Keratinocyte (primary cell): Measurements from ENCODE around the gene SP1. TPM values are rescaled to one million over a fixed set of nuclear protein-coding genes. Genes with fewer than 3 reads are reported as not detected.

ENCODE experiments used
- DNase-seq: peaks from one replicate; pipeline ENCODE4 v3.0.0-alpha.2; 2011; ENCODE audit warnings: low read depth, missing footprints, low spot score
- FAIRE-seq: peaks from 2 replicates; lab custom pipeline; 2011; peaks lifted over from hg19 to GRCh38; lab: Jason Lieb, UNC
- H2AFZ ChIP-seq: 2 replicates; pipeline ENCODE4 v1.6.0; 2012; ENCODE audit warnings: low read length, control low read depth, inconsistent platforms; ENCODE audit not compliant: control insufficient read depth
- H3K27ac ChIP-seq: 2 replicates; pipeline ENCODE4 v1.5.1; 2011; ENCODE audit warnings: low read length; ENCODE audit not compliant: control insufficient read depth, insufficient read depth
- H3K27me3 ChIP-seq: 3 replicates; pipeline ENCODE4 v1.6.0; 2011; ENCODE audit warnings: low read length; ENCODE audit not compliant: control insufficient read depth, insufficient read depth; ENCODE audit errors: extremely low read depth
- H3K36me3 ChIP-seq, 2 experiments: 2 replicates in 1 of 2; 3 replicates in 1 of 2; pipeline ENCODE4 v1.5.1; 2011; ENCODE audit warnings: low read length in 2 of 2, mild to moderate bottlenecking in 1 of 2; ENCODE audit not compliant: control insufficient read depth in 2 of 2, insufficient read depth in 2 of 2; ENCODE audit errors: extremely low read depth in 1 of 2
- H3K4me1 ChIP-seq: 3 replicates; pipeline ENCODE4 v1.5.1; 2011; ENCODE audit warnings: low read length; ENCODE audit not compliant: control insufficient read depth, insufficient read depth; ENCODE audit errors: extremely low read depth
- H3K4me2 ChIP-seq: 3 replicates; pipeline ENCODE4 v1.6.0; 2011; ENCODE audit warnings: low read depth, low read length; ENCODE audit not compliant: control insufficient read depth, insufficient read depth; ENCODE audit errors: extremely low read depth
- H3K4me3 ChIP-seq, 3 experiments: fragments of 200-600 bp in 1 of 3; sonication (generic) in 1 of 3; 2 replicates in 2 of 3; 3 replicates in 1 of 3; pipeline ENCODE4 v1.5.1; 2011 to 2016; ENCODE audit warnings: low read length in 3 of 3, mild to moderate bottlenecking in 3 of 3, control low read depth in 2 of 3, inconsistent platforms in 1 of 3, low read depth in 1 of 3, mixed read lengths in 1 of 3, mixed run types in 1 of 3, moderate library complexity in 1 of 3; ENCODE audit not compliant: control insufficient read depth in 2 of 3, insufficient read depth in 2 of 3; ENCODE audit errors: extremely low read depth in 1 of 3
- H3K79me2 ChIP-seq: 2 replicates; pipeline ENCODE4 v1.6.0; 2012; ENCODE audit warnings: low read length; ENCODE audit not compliant: control insufficient read depth, insufficient read depth
- H3K9ac ChIP-seq: 3 replicates; pipeline ENCODE4 v1.6.0; 2011; ENCODE audit warnings: low read length; ENCODE audit not compliant: control insufficient read depth, insufficient read depth; ENCODE audit errors: extremely low read depth
- H3K9me1 ChIP-seq: 3 replicates; pipeline ENCODE4 v1.6.0; 2011; ENCODE audit warnings: low read length; ENCODE audit not compliant: control insufficient read depth, insufficient read depth; ENCODE audit errors: extremely low read depth
- H3K9me3 ChIP-seq: 2 replicates; pipeline ENCODE4 v1.5.1; 2012; ENCODE audit warnings: low read depth, low read length; ENCODE audit not compliant: control insufficient read depth
- H4K20me1 ChIP-seq: 3 replicates; pipeline ENCODE4 v1.6.0; 2011; ENCODE audit warnings: low read length; ENCODE audit not compliant: control insufficient read depth, insufficient read depth; ENCODE audit errors: extremely low read depth
- CTCF ChIP-seq, 3 experiments: IDR thresholded peaks in 1 of 3; conservative IDR thresholded peaks in 1 of 3; optimal IDR thresholded peaks in 1 of 3; 2 replicates in 2 of 3; 3 replicates in 1 of 3; pipeline versions ENCODE3 to v1.5.1; 2011; ENCODE audit warnings: low read length in 3 of 3, mild to moderate bottlenecking in 3 of 3, moderate library complexity in 2 of 3, control low read depth in 1 of 3, inconsistent platforms in 1 of 3; ENCODE audit not compliant: insufficient read depth in 2 of 3; ENCODE audit errors: extremely low read depth in 1 of 3
- EZH2 ChIP-seq: IDR thresholded peaks from one replicate; pipeline ENCODE4 v1.6.1; 2012; ENCODE audit warnings: inconsistent platforms, mild to moderate bottlenecking, low read length, moderate library complexity
- dilution Hi-C: fragments of 300-500 bp; cut with MboI; formaldehyde crosslinking; loops from one replicate; pipeline ENCODE4 v1.7.0; 2020; ENCODE audit warnings: low sequenced_read_pairs; ENCODE audit not compliant: extremely low pct_ligation_motif_present
- polyA plus RNA-seq, 5 experiments: library from polyadenylated mRNA; depleted of rRNA in 3 of 5; stranded (reverse) in 3 of 5; stranded (forward) in 1 of 5; unstranded in 1 of 5; fragments of >200 nt; gene quantifications; 1 replicate in 1 of 5; 2 replicates in 3 of 5; 3 replicates in 1 of 5; pipeline versions ENCODE4 v1.2.1 to v1.2.3, GENCODE V29; 2011 to 2012; ENCODE audit warnings: missing spikeins in 2 of 5, low read depth in 1 of 5, low replicate concordance in 1 of 5

SP1 gene
- polyA plus RNA-seq, 1 donor (not counting 4 experiments of a cell fraction or from before 2014, with no cell fraction given) = 30.7 TPM

- Histone ChIP-seq H3K4me3 (no peak overlapping the region), H3K4me2 (no peak overlapping the region), H2AFZ (no peak overlapping the region), H3K27ac (no peak overlapping the region), H3K79me2 (no peaks in the 10 kb centered on the region), H3K4me1 (no peaks in the 10 kb centered on the region), H4K20me1 (no peaks in the 10 kb centered on the region), H3K9me1 (no peaks in the 10 kb centered on the region), H3K9me3 (no peaks in the 10 kb centered on the region), H3K27me3 (peaks cover 33% of the 10 kb centered on the region), H3K36me3 (no peaks in the 10 kb centered on the region), H3K9ac (no peak overlapping the region)
- TF ChIP-seq EZH2 (no peak), CTCF (optimal IDR thresholded peaks at IDR 0.05 in 1 of 3, IDR thresholded peaks at IDR 0.05 in 1 of 3, conservative IDR thresholded peaks at IDR 0.05 in 1 of 3; ENCODE audit: extremely low read depth in 1 of 3, insufficient read depth in 2 of 3, low read length in 3 of 3) (no peak)
- FAIRE-seq (no peak), DNase-seq (no peak)
- dilution Hi-C loops = no loop called here
These were observed 46.1 kb upstream of the SP1 start for GRCh38 chr12:53333845-53334244.

GRCh38 chr12:53334822-53335221, 45.2 kb upstream of the SP1 start:
- H3K4me2 ChIP-seq = no peak overlapping the region
- H3K9me1 ChIP-seq = no peaks in the 10 kb centered on the region
- dilution Hi-C loops = no loop called here
- H3K36me3 ChIP-seq = no peaks in the 10 kb centered on the region
- DNase-seq (no peak), FAIRE-seq (no peak)
- no peak overlapping the region for H2AFZ ChIP-seq
- no peaks in the 10 kb centered on the region for H3K4me1 ChIP-seq
- no peak overlapping the region for H3K4me3 ChIP-seq
- H3K27me3 ChIP-seq = peaks cover 33% of the 10 kb centered on the region
- no peaks in the 10 kb centered on the region for H3K9me3 ChIP-seq
- H3K9ac ChIP-seq = no peak overlapping the region
- no peak for TF ChIP-seq EZH2
- TF ChIP-seq CTCF (optimal IDR thresholded peaks at IDR 0.05 in 1 of 3, IDR thresholded peaks at IDR 0.05 in 1 of 3, conservative IDR thresholded peaks at IDR 0.05 in 1 of 3; ENCODE audit: extremely low read depth in 1 of 3, insufficient read depth in 2 of 3, low read length in 3 of 3) = no peak
- no peak overlapping the region for H3K27ac ChIP-seq
- H4K20me1 ChIP-seq = no peaks in the 10 kb centered on the region
- H3K79me2 ChIP-seq = no peaks in the 10 kb centered on the region
